Pancreas (tissue), 10 donors: ENCODE data around the gene HMGCS2. TPM values are rescaled to one million over a fixed set of nuclear protein-coding genes. Genes with fewer than 3 reads are reported as not detected.

Experiments
- ATAC-seq, 4 donors: fragments of 200-7000 bp; cut with Tn5 transposase; one replicate each; pipeline versions ENCODE4 v1.8.0 to v1.9.1; 2020; ENCODE audit warnings: mild to moderate bottlenecking in 4 of 4, moderate library complexity in 4 of 4
- DNase-seq, 6 donors: peaks; one replicate each; pipeline ENCODE4 v3.0.0-alpha.2; 2020
- FAIRE-seq: peaks from 2 replicates; lab custom pipeline; 2012; peaks lifted over from hg19 to GRCh38; lab: Jason Lieb, UNC
- H3K27ac ChIP-seq, 4 donors: fragments of 200-600 bp; sonication (generic); 1 replicate in 3 of 4; 2 replicates in 1 of 4; pipeline versions ENCODE4 v1.5.0 to v1.8.0; 2020
- H3K27me3 ChIP-seq, 4 donors: fragments of 200-600 bp; one replicate each; pipeline ENCODE4 v1.8.0; 2021
- H3K36me3 ChIP-seq, 3 donors: fragments of 200-600 bp; sonication (generic) in 1 of 3; one replicate each; pipeline versions ENCODE4 v1.5.0 to v1.8.0; 2020 to 2021
- H3K4me1 ChIP-seq, 3 donors: fragments of 200-600 bp; one replicate each; pipeline ENCODE4 v1.8.0; 2021
- H3K4me3 ChIP-seq, 4 donors: fragments of 200-600 bp; sonication (generic) in 2 of 4; one replicate each; pipeline versions ENCODE4 v1.5.0 to v1.8.0; 2020 to 2021
- H3K9me3 ChIP-seq, 4 donors: fragments of 200-600 bp; one replicate each; pipeline ENCODE4 v1.8.0; 2021
- CTCF ChIP-seq, 4 donors: fragments of 200-600 bp; sonication (generic) in 3 of 4; IDR thresholded peaks; one replicate each; pipeline versions ENCODE4 v1.5.0 to v1.8.0; 2021; ENCODE audit warnings: antibody characterized with exemption in 4 of 4
- WGBS, 2 donors: extraction: QIAGEN DNeasy Blood & Tissue Kit; methylation state at CpG; one replicate each; pipeline ENCODE4 v1.1.7; 2013; 5-methylcytosine and 5-hydroxymethylcytosine counted together
- intact Hi-C, 3 donors: fragments of 100-400 bp; cut with DNase I; formaldehyde crosslinking; loops; one replicate each; pipeline versions ENCODE4 v1.11.1 to v1.14.2; 2022
- polyA plus RNA-seq, 2 donors: library from polyadenylated mRNA; stranded (reverse); fragments of 200-250 nt; gene quantifications; one replicate each; pipeline ENCODE4 v1.2.3, GENCODE V29; 2013
- total RNA-seq, 6 donors: library from RNA; stranded (reverse); fragmentation: NEBNext Ultra II Directional in 4 of 6; extraction: Animal tissue kit (Norgen Biotek cat#: 25700) in 4 of 6; gene quantifications; one replicate each; pipeline versions ENCODE4 v1.2.1 to v1.2.4, GENCODE V29; 2021 to 2023
- donor health status: healthy with polysubstance abuse.
- donor health status: DM: no; HTN: no; CAD: no; lungs with moderate emphysema.
- donor health status: DM: no; HTN: no; CAD: no.
- donor health status: control.
- donor health status: control.
- donor health status: Bipolar disorder and iron deficiency.
- donor health status: DM: yes; HTN: yes; CAD: no.
- donor health status: DM: no; HTN: no; CAD: no.
- donor health status: DM: no; HTN: no; CAD: no.
- donor health status: DM: yes; HTN: yes; CAD: no.

Gene HMGCS2
- total and polyA plus RNA-seq, 8 donors: 0.23 to 32.2 (median 0.66) TPM; not detected in 2

- DNase-seq: peak; percentile 70 to 90 (median 79)
- WGBS, 2 donors: 10 to 16% methylated on average over 16 of the region's 16 CpGs
- no peak for TF ChIP-seq CTCF (IDR thresholded peaks at IDR 0.05)
- no peaks in the 10 kb centered on the region for H3K9me3 ChIP-seq
- H3K36me3 ChIP-seq: peaks cover 0 to 29% (median 0%) of the 10 kb centered on the region in 3 donors
- no peak for FAIRE-seq
- peaks cover 7 to 13% (median 12%) of the 10 kb centered on the region in 3 donors for H3K4me1 ChIP-seq
- intact Hi-C loops: no loop called here
- peak; percentile 89 to 95 (median 92) for ATAC-seq
- H3K27me3 ChIP-seq: no peaks in the 10 kb centered on the region
- H3K4me3 ChIP-seq: no peak overlapping the region
- peak overlapping the region; percentile 0 to 73 (median 64) for H3K27ac ChIP-seq
These were observed 31.5 kb downstream of the HMGCS2 start for GRCh38 chr1:119737040-119737682.

- DNase-seq (no peak), ATAC-seq (no peak), FAIRE-seq (no peak)
- WGBS, 2 donors: 90 to 94% methylated on average over 2 of the region's 2 CpGs
- Histone ChIP-seq H3K36me3 (peaks cover 0 to 24% (median 0%) of the 10 kb centered on the region in 3 donors), H3K4me1 (peaks cover 7 to 13% (median 12%) of the 10 kb centered on the region in 3 donors), H3K9me3 (no peaks in the 10 kb centered on the region), H3K27me3 (no peaks in the 10 kb centered on the region), H3K4me3 (no peak overlapping the region), H3K27ac (peak overlapping the region; percentile 0 to 73 (median 64))
- intact Hi-C loops: no loop called here
- no peak for TF ChIP-seq CTCF (IDR thresholded peaks at IDR 0.05)
These were observed 32.1 kb downstream of the HMGCS2 start for GRCh38 chr1:119736649-119737039.

GRCh38 chr1:119735217-119735616 is 33.5 kb downstream of the HMGCS2 start:
- Histone ChIP-seq H3K4me3 (no peak overlapping the region), H3K9me3 (no peaks in the 10 kb centered on the region), H3K36me3 (peaks cover 0 to 20% (median 3%) of the 10 kb centered on the region in 3 donors), H3K4me1 (peaks cover 7 to 13% (median 12%) of the 10 kb centered on the region in 3 donors), H3K27ac (peak overlapping the region in 1 of 4 donors; percentile 13), H3K27me3 (no peaks in the 10 kb centered on the region)
- ATAC-seq (peak in 1 of 4 donors; percentile 26), DNase-seq (no peak), FAIRE-seq (no peak)
- 64 to 74% methylated on average over 14 of the region's 14 CpGs for WGBS, 2 donors
- no peak for TF ChIP-seq CTCF (IDR thresholded peaks at IDR 0.05)
- intact Hi-C loops: no loop called here

GRCh38 chr1:119733754-119734153 is 35.0 kb downstream of the HMGCS2 start:
- peaks cover 0 to 32% (median 8%) of the 10 kb centered on the region in 3 donors for H3K36me3 ChIP-seq

More at GRCh38 chr1:119733754-119734153, 35.0 kb downstream of the HMGCS2 start:
- peaks cover 7 to 13% (median 12%) of the 10 kb centered on the region in 3 donors for H3K4me1 ChIP-seq
- no peak overlapping the region for H3K27ac ChIP-seq
- no peak for ATAC-seq
- no peak for DNase-seq
- WGBS, 2 donors: 87 to 94% methylated on average over 3 of the region's 3 CpGs
- H3K9me3 ChIP-seq: no peaks in the 10 kb centered on the region
- intact Hi-C loops: no loop called here
- FAIRE-seq: no peak
- no peaks in the 10 kb centered on the region for H3K27me3 ChIP-seq
- H3K4me3 ChIP-seq: no peak overlapping the region
- TF ChIP-seq CTCF (IDR thresholded peaks at IDR 0.05): no peak
